DOHH2 (cell line): ENCODE results near the gene LRP8.

Experiments
- H3F3A ChIP-seq: fragments of 200-600 bp; sonication (generic), shearing (Covaris generic); 2 replicates; pipeline ENCODE4 v1.6.0; 2016; ENCODE audit warnings: antibody characterized with exemption, mild to moderate bottlenecking; ENCODE audit not compliant: control insufficient read depth, insufficient read depth
- H3K27ac ChIP-seq: fragments of 200-600 bp; sonication (generic); 2 replicates; pipeline ENCODE4 v1.5.1; 2014; ENCODE audit warnings: low read depth, mild to moderate bottlenecking, low read length, moderate library complexity
- H3K27me3 ChIP-seq: fragments of 200-600 bp; sonication (generic); 2 replicates; pipeline ENCODE4 v1.6.1; 2014; ENCODE audit warnings: mild to moderate bottlenecking, low read length, mixed read lengths; ENCODE audit not compliant: control insufficient read depth
- H3K36me3 ChIP-seq: fragments of 200-600 bp; sonication (generic); 2 replicates; pipeline ENCODE4 v1.6.1; 2014; ENCODE audit warnings: mild to moderate bottlenecking, low read length, moderate library complexity, mixed read lengths; ENCODE audit not compliant: control insufficient read depth
- H3K4me1 ChIP-seq: fragments of 200-600 bp; sonication (generic); 2 replicates; pipeline ENCODE4 v1.6.1; 2014; ENCODE audit warnings: mild to moderate bottlenecking, low read length, mixed read lengths; ENCODE audit not compliant: control insufficient read depth
- H3K4me2 ChIP-seq: fragments of 200-600 bp; sonication (generic); 2 replicates; pipeline ENCODE4 v1.6.0; 2014; ENCODE audit warnings: mild to moderate bottlenecking, low read length, moderate library complexity
- H3K4me3 ChIP-seq: fragments of 200-600 bp; sonication (generic); 2 replicates; pipeline ENCODE4 v1.5.1; 2014; ENCODE audit warnings: mild to moderate bottlenecking, low read length, mixed read lengths
- H3K79me2 ChIP-seq: fragments of 200-600 bp; sonication (generic); 2 replicates; pipeline ENCODE4 v1.6.1; 2014; ENCODE audit warnings: mild to moderate bottlenecking, low read length, mixed read lengths; ENCODE audit not compliant: control insufficient read depth
- H3K9me2 ChIP-seq: fragments of 200-600 bp; sonication (generic); replicated peaks from 2 replicates; pipeline ENCODE4 v1.6.1; 2014; ENCODE audit warnings: mild to moderate bottlenecking, low read length, mixed read lengths; ENCODE audit not compliant: control insufficient read depth
- H3K9me3 ChIP-seq: fragments of 200-600 bp; sonication (generic); 2 replicates; pipeline ENCODE4 v1.6.1; 2014; ENCODE audit warnings: antibody characterized with exemption, low read length, mixed read lengths; ENCODE audit not compliant: control insufficient read depth, insufficient read depth
- H4K20me1 ChIP-seq: fragments of 200-600 bp; sonication (generic); 2 replicates; pipeline ENCODE4 v1.6.0; 2014; ENCODE audit warnings: low read depth, mild to moderate bottlenecking, antibody characterized with exemption, low read length, moderate library complexity; ENCODE audit not compliant: control insufficient read depth, insufficient read depth
- CTCF ChIP-seq: fragments of 200-600 bp; sonication (generic); IDR thresholded peaks from one replicate; pipeline ENCODE4 v1.5.1; 2014; ENCODE audit warnings: antibody characterized with exemption, mild to moderate bottlenecking, low read depth, low read length; ENCODE audit not compliant: poor library complexity, severe bottlenecking
- EZH2phosphoT487 ChIP-seq: fragments of 200-600 bp; sonication (generic); IDR thresholded peaks from 2 replicates; pipeline ENCODE4 v1.6.1; 2017; ENCODE audit warnings: borderline replicate concordance, mild to moderate bottlenecking, antibody characterized with exemption, low read length, moderate library complexity, mixed read lengths

LRP8 gene

GRCh38 chr1:53293123-53293522 is 34.7 kb downstream of the LRP8 start:
- no peak overlapping the region for H3K27ac ChIP-seq
- no peaks in the 10 kb centered on the region for H3K9me3 ChIP-seq
- H3K27me3 ChIP-seq: no peaks in the 10 kb centered on the region
- TF ChIP-seq CTCF (no peak), EZH2phosphoT487 (no peak)
- H4K20me1 ChIP-seq: peaks cover 16% of the 10 kb centered on the region; the same call in 1 of the 2 replicates
- H3K4me3 ChIP-seq: no peak overlapping the region
- H3K4me1 ChIP-seq: peaks cover 4% of the 10 kb centered on the region; the same call in 1 of the 2 replicates
- no peaks in the 10 kb centered on the region for H3F3A ChIP-seq
- no peaks in the 10 kb centered on the region for H3K9me2 ChIP-seq
- no peak overlapping the region for H3K4me2 ChIP-seq
- peaks cover 64% of the 10 kb centered on the region for H3K79me2 ChIP-seq
- peaks cover 39% of the 10 kb centered on the region for H3K36me3 ChIP-seq

- TF ChIP-seq CTCF (no peak), EZH2phosphoT487 (no peak)
- peaks cover 16% of the 10 kb centered on the region; the same call in 1 of the 2 replicates for H4K20me1 ChIP-seq
- H3K4me3 ChIP-seq: no peak overlapping the region
- no peaks in the 10 kb centered on the region for H3K9me2 ChIP-seq
- H3K4me1 ChIP-seq: peaks cover 4% of the 10 kb centered on the region; the same call in 1 of the 2 replicates
- peaks cover 41% of the 10 kb centered on the region for H3K36me3 ChIP-seq
- H3K9me3 ChIP-seq: no peaks in the 10 kb centered on the region
- no peaks in the 10 kb centered on the region for H3F3A ChIP-seq
- no peak overlapping the region for H3K27ac ChIP-seq
- no peak overlapping the region for H3K4me2 ChIP-seq
- H3K79me2 ChIP-seq: peaks cover 60% of the 10 kb centered on the region
- no peaks in the 10 kb centered on the region for H3K27me3 ChIP-seq
Observed at GRCh38 chr1:53292690-53293089, 35.2 kb downstream of the LRP8 start.

GRCh38 chr1:53291574-53291973 is 36.3 kb downstream of the LRP8 start:
- Histone ChIP-seq H3K36me3 (peaks cover 50% of the 10 kb centered on the region), H3K27ac (no peak overlapping the region), H3F3A (no peaks in the 10 kb centered on the region), H4K20me1 (peaks cover 16% of the 10 kb centered on the region; the same call in 1 of the 2 replicates), H3K9me2 (no peaks in the 10 kb centered on the region), H3K4me2 (no peak overlapping the region), H3K9me3 (no peaks in the 10 kb centered on the region), H3K27me3 (no peaks in the 10 kb centered on the region), H3K4me1 (peaks cover 4% of the 10 kb centered on the region; the same call in 1 of the 2 replicates), H3K79me2 (peaks cover 49% of the 10 kb centered on the region), H3K4me3 (no peak overlapping the region)
- TF ChIP-seq EZH2phosphoT487 (no peak), CTCF (peak; percentile 21)
